B cell (primary cell): Measurements from ENCODE around the gene CDS2. TPM values are rescaled to one million over a fixed set of nuclear protein-coding genes. Genes with fewer than 3 reads are reported as not detected.
A peak's percentile ranks its signal among the peaks of the same experiment; 100 is the strongest.

Source experiments
- ATAC-seq: fragments of 200-7000 bp; cut with Tn5 transposase; one replicate; pipeline ENCODE4 v1.10.0; 2021; ENCODE audit warnings: low read depth, mild to moderate bottlenecking, moderate number of reproducible peaks, moderate library complexity
- CTCF ChIA-PET: fragments of 350-600 bp; sonication (Branson Sonifier 250); formaldehyde crosslinking; loops from one replicate; lab custom pipeline; 2021; ENCODE audit warnings: antibody characterized with exemption, inconsistent platforms; lab: Charles Lee
- POLR2A ChIA-PET: fragments of 350-600 bp; sonication (Branson Sonifier 250); formaldehyde crosslinking; loops from one replicate; lab custom pipeline; 2021; ENCODE audit warnings: antibody characterized with exemption; lab: Charles Lee
- DNase-seq: peaks from one replicate; pipeline ENCODE4 v3.0.0; 2013
- H2AFZ ChIP-seq: 2 replicates; pipeline ENCODE4 v1.6.1; 2012; ENCODE audit warnings: mild to moderate bottlenecking, low read depth, low read length; ENCODE audit not compliant: insufficient read depth, poor library complexity, severe bottlenecking
- H3K27ac ChIP-seq, 2 donors: 1 replicate in 1 of 2; 2 replicates in 1 of 2; pipeline ENCODE4 v1.5.1; 2012 to 2013; ENCODE audit warnings: low read length in 2 of 2, mild to moderate bottlenecking in 2 of 2, moderate library complexity in 1 of 2
- H3K27me3 ChIP-seq, 4 experiments: fragments of 200-600 bp in 1 of 4; sonication (generic) in 1 of 4; replicated peaks in 1 of 4; 1 replicate in 2 of 4; 2 replicates in 2 of 4; pipeline versions ENCODE4 v1.6.1 to v1.7.0; 2013 to 2016; ENCODE audit warnings: low read length in 3 of 4, mild to moderate bottlenecking in 2 of 4, mixed read lengths in 1 of 4, moderate library complexity in 1 of 4; ENCODE audit not compliant: insufficient read depth in 4 of 4, control insufficient read depth in 3 of 4; ENCODE audit errors: control extremely low read depth in 1 of 4
- H3K36me3 ChIP-seq, 2 experiments: replicated peaks in 1 of 2; 1 replicate in 1 of 2; 2 replicates in 1 of 2; pipeline versions ENCODE4 v1.6.1 to v1.7.1; 2013; ENCODE audit warnings: low read length in 1 of 2; ENCODE audit not compliant: insufficient read depth in 2 of 2, control insufficient read depth in 1 of 2; ENCODE audit errors: control extremely low read depth in 1 of 2, extremely low read depth in 1 of 2
- H3K4me1 ChIP-seq, 2 donors: fragments of 200-600 bp in 1 of 2; sonication (generic) in 1 of 2; 1 replicate in 1 of 2; 2 replicates in 1 of 2; pipeline versions ENCODE4 v1.5.1 to v1.6.1; 2013 to 2017; ENCODE audit warnings: low read length in 2 of 2; ENCODE audit not compliant: control insufficient read depth in 2 of 2, insufficient read depth in 2 of 2
- H3K4me2 ChIP-seq: replicated peaks from 2 replicates; pipeline ENCODE3; 2012; ENCODE audit warnings: mild to moderate bottlenecking, low read depth, low read length; ENCODE audit not compliant: poor library complexity, severe bottlenecking
- H3K4me3 ChIP-seq, 5 experiments: fragments of 200-600 bp in 1 of 5; sonication (generic) in 1 of 5; 1 replicate in 3 of 5; 2 replicates in 2 of 5; pipeline versions ENCODE4 v1.5.1 to v1.7.0; 2011 to 2016; ENCODE audit warnings: low read length in 4 of 5, mild to moderate bottlenecking in 4 of 5, low read depth in 2 of 5, control low read depth in 1 of 5, moderate library complexity in 1 of 5; ENCODE audit not compliant: insufficient read depth in 1 of 5; ENCODE audit errors: control extremely low read depth in 1 of 5, extremely low read depth in 1 of 5
- H3K79me2 ChIP-seq: fragments of 200-600 bp; sonication (generic); one replicate; pipeline ENCODE4 v1.6.0; 2016; ENCODE audit warnings: low read length; ENCODE audit not compliant: control insufficient read depth, insufficient read depth
- H3K9ac ChIP-seq: fragments of 200-600 bp; sonication (generic); 2 replicates; pipeline ENCODE4 v1.6.1; 2017; ENCODE audit warnings: mild to moderate bottlenecking, low read length, moderate library complexity
- H3K9me3 ChIP-seq, 3 donors: one replicate each; pipeline versions ENCODE4 v1.6.1 to v1.7.1; 2013; ENCODE audit warnings: low read length in 2 of 3; ENCODE audit not compliant: control insufficient read depth in 2 of 3, insufficient read depth in 1 of 3; ENCODE audit errors: control extremely low read depth in 1 of 3
- H4K20me1 ChIP-seq: 2 replicates; pipeline ENCODE4 v1.6.0; 2012; ENCODE audit warnings: mild to moderate bottlenecking, low read length; ENCODE audit not compliant: insufficient read depth, control insufficient read depth, poor library complexity, severe bottlenecking
- H3K27ac Mint-ChIP-seq: one replicate; pipeline ENCODE4 v1.8.0; 2021; ENCODE audit warnings: mixed read lengths
- H3K27me3 Mint-ChIP-seq: one replicate; pipeline ENCODE4 v1.8.0; 2021; ENCODE audit warnings: mixed read lengths
- H3K4me1 Mint-ChIP-seq: one replicate; pipeline ENCODE4 v1.8.0; 2021; ENCODE audit warnings: mixed read lengths
- H3K4me3 Mint-ChIP-seq: one replicate; pipeline ENCODE4 v1.8.0; 2021; ENCODE audit warnings: mixed read lengths
- H3K9me3 Mint-ChIP-seq: one replicate; pipeline ENCODE4 v1.8.0; 2022; ENCODE audit warnings: mixed read lengths; ENCODE audit not compliant: insufficient read depth
- CTCF ChIP-seq: fragments of 200-600 bp; IDR thresholded peaks from one replicate; pipeline ENCODE4 v1.8.0; 2022; ENCODE audit warnings: antibody characterized with exemption, mild to moderate bottlenecking
- EZH2 ChIP-seq: IDR thresholded peaks from 2 replicates; pipeline ENCODE4 v1.6.1; 2012; ENCODE audit warnings: borderline replicate concordance, low read depth, mild to moderate bottlenecking, moderate library complexity, low read length; ENCODE audit not compliant: insufficient read depth, poor library complexity, severe bottlenecking
- WGBS: methylation state at CpG from one replicate; pipeline ENCODE4 v1.1.5; 2013; ENCODE audit warnings: missing lambda C conversion rate; ENCODE audit not compliant: insufficient coverage; 5-methylcytosine and 5-hydroxymethylcytosine counted together
- intact Hi-C: fragments of 100-400 bp; cut with micrococcal nuclease; formaldehyde crosslinking; loops from one replicate; pipeline ENCODE4 v1.10.0; 2022
- polyA plus RNA-seq: library from polyadenylated mRNA; depleted of rRNA; stranded (reverse); fragments of >200 nt; gene quantifications from 2 replicates; pipeline ENCODE4 v1.2.3, GENCODE V29; 2012
- total RNA-seq, 2 donors: library from RNA; stranded (reverse); fragments of 120-200 nt in 1 of 2; gene quantifications; 1 replicate in 1 of 2; 2 replicates in 1 of 2; pipeline versions ENCODE4 v1.2.3 to v1.2.4, GENCODE V29; 2013 to 2022

Gene CDS2
- total and polyA plus RNA-seq, 2 donors (not counting 1 experiment from before 2014, with no cell fraction given), result 17.3 to 48.6 TPM

GRCh38 chr20:5221061-5221430 lies 94.2 kb downstream of the CDS2 start:
- DNase-seq, result no peak
- Histone ChIP-seq H3K27me3 (no peaks in the 10 kb centered on the region), H3K79me2 (no peaks in the 10 kb centered on the region), H3K9ac (no peak overlapping the region), H3K9me3 (no peaks in the 10 kb centered on the region), H2AFZ (no peak overlapping the region), H3K4me3 (no peak overlapping the region), H3K36me3 (no peaks in the 10 kb centered on the region), H4K20me1 (no peaks in the 10 kb centered on the region), H3K4me1 (no peaks in the 10 kb centered on the region), H3K27ac (no peak overlapping the region), H3K4me2 (no peak overlapping the region)
- H3K27ac Mint-ChIP-seq, result no peak overlapping the region
- no peaks in the 10 kb centered on the region for H3K4me1 Mint-ChIP-seq
- WGBS, result no CpG with 5 or more reads among the region's 4 CpGs
- no peak overlapping the region for H3K4me3 Mint-ChIP-seq
- no peak for TF ChIP-seq EZH2
- TF ChIP-seq CTCF, result no peak
- peaks cover 5% of the 10 kb centered on the region for H3K27me3 Mint-ChIP-seq
- ATAC-seq, result no peak
- ChIA-PET POLR2A (no interaction called here), CTCF (interaction anchor here (0.7 to 6.0 kb wide), 3 partner anchors 8 to 101 kb away, joined by 3 to 51 read pairs (median 34); partner anchors contain the start of gene PCNA)
- intact Hi-C loops, result no loop called here
- H3K9me3 Mint-ChIP-seq, result no peaks in the 10 kb centered on the region

GRCh38 chr20:5222919-5223634 lies 96.3 kb downstream of the CDS2 start:
- H3K36me3 ChIP-seq, result no peaks in the 10 kb centered on the region
- H3K27ac Mint-ChIP-seq, result no peak overlapping the region
- no peak overlapping the region for H3K4me3 ChIP-seq
- TF ChIP-seq CTCF (peak; percentile 86), EZH2 (no peak)
- H3K4me1 Mint-ChIP-seq, result no peaks in the 10 kb centered on the region
- POLR2A ChIA-PET, result no interaction called here
- no peaks in the 10 kb centered on the region for H3K9me3 Mint-ChIP-seq
- DNase-seq, result peak; percentile 55
- peaks cover 5% of the 10 kb centered on the region for H3K27me3 Mint-ChIP-seq
- CTCF ChIA-PET, result interaction anchor here (0.9 to 6.0 kb wide), 11 partner anchors 10 to 617 kb away, joined by 3 to 51 read pairs (median 5); partner anchors contain the start of genes CDS2 and PCNA
- intact Hi-C loops, result loop anchor here (1.0 kb wide), 1 partner anchor 97 kb away; no protein-coding TSS in a partner anchor
- no peak overlapping the region for H3K4me2 ChIP-seq
- H4K20me1 ChIP-seq, result no peaks in the 10 kb centered on the region
- 90% methylated on average over 2 of the region's 11 CpGs for whole genome bisulfite sequencing
- no peak overlapping the region for H3K4me3 Mint-ChIP-seq
- H3K79me2 ChIP-seq, result no peaks in the 10 kb centered on the region
- H3K27ac ChIP-seq, result no peak overlapping the region
- no peaks in the 10 kb centered on the region for H3K27me3 ChIP-seq
- no peaks in the 10 kb centered on the region for H3K9me3 ChIP-seq
- ATAC-seq, result no peak
- no peaks in the 10 kb centered on the region for H3K4me1 ChIP-seq
- H2AFZ ChIP-seq, result no peak overlapping the region
- no peak overlapping the region for H3K9ac ChIP-seq
